Adrenal gland (tissue), 5 donors: Measurements from ENCODE around the gene EHD4.

Experiments used
- CTCF ChIP-seq, 6 experiments: fragments of 450-650 bp in 4 of 6; fragments of 200-600 bp in 2 of 6; sonication (generic) in 1 of 6; IDR thresholded peaks; 1 replicate in 5 of 6; 2 replicates in 1 of 6; pipeline versions ENCODE4 v1.5.1 to v1.8.0; 2016 to 2021; ENCODE audit warnings: antibody characterized with exemption in 6 of 6, mild to moderate bottlenecking in 2 of 6, moderate library complexity in 1 of 6
- POLR2A ChIP-seq, 2 donors: fragments of 450-650 bp; IDR thresholded peaks; one replicate each; pipeline ENCODE4 v1.6.1; 2017; ENCODE audit warnings: antibody characterized with exemption in 2 of 2, mild to moderate bottlenecking in 2 of 2, moderate library complexity in 1 of 2
- donor health status: DM: no; HTN: no; CAD: no.

DNA sequence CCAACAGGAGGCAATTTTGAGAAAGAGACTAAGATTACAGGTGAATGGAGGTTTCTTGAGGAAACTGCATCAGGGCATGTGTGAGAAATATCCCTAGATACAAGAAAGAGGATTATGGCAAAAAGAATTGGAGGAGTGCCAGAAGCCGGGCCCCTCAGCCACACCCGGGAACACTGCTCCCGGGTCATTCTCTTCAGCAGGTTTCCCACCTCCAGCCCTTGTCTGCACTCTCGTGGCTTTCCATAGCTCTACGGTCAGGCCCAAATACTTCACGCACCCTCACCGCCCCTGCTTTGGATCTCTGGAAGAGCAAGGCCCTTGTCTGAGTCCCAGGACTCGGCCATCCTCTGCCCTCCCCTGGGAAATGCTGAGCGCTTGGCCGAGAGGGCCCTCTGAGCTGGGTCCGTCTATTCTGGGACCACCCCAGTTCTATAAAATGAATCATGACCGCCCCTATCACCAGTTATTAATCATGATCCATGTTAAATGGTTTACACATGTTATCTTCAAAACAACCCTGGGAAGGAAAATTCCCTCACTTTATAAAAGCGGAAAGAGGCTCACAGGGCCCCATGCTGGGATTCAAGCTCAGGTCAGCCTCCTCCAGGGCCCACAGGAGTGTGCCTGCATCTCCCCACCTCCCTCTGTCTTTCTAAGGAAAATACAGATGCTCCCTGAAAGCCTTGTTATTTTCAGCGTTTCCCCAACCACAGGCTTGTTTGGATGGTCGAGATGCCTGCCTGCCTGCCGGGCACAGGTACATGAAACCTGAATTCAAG is 39.7 kb downstream of the EHD4 start:
- TF ChIP-seq POLR2A (IDR thresholded peaks at IDR 0.05) (no peak), CTCF (IDR thresholded peaks at IDR 0.05) (no peak)
